Embryonic facial prominence (tissue), 1 donor: Measurements from ENCODE around the gene GDAP1L1.
"Not testable (repeated sequence)": the region's sequence is repeated elsewhere in the genome, so short reads cannot be mapped to it uniquely, and the experiment has no call there.

Experiments used
- DNase-seq: peaks from one replicate; pipeline ENCODE4 v3.0.0-alpha.2; 2016; ENCODE audit errors: extremely low spot score

GDAP1L1 gene

DNA sequence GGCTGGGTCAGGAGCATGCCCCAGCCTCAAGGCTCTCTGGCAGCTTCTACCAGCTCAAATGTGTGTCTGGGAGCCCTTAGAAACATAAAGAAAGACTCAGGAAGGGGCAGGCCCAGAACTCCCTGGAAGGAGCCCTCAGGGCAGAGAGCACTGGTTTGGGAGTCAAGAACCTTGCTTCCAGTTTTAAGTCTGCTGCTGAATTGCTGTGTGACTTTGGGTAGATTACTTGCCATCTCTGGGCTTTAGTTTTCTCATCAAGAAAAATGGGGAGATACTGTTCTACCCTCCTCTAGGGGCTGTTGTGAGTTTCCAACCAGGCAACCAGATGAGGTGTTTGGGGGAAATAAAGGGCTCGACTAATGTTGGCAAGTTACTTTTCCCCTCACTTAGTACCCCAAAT, 8.8 kb downstream of the GDAP1L1 start:
- no peak for DNase-seq

- no peak for DNase-seq
Measured at GRCh38 chr20:44256961-44257360, 9.9 kb downstream of the GDAP1L1 start.

DNA sequence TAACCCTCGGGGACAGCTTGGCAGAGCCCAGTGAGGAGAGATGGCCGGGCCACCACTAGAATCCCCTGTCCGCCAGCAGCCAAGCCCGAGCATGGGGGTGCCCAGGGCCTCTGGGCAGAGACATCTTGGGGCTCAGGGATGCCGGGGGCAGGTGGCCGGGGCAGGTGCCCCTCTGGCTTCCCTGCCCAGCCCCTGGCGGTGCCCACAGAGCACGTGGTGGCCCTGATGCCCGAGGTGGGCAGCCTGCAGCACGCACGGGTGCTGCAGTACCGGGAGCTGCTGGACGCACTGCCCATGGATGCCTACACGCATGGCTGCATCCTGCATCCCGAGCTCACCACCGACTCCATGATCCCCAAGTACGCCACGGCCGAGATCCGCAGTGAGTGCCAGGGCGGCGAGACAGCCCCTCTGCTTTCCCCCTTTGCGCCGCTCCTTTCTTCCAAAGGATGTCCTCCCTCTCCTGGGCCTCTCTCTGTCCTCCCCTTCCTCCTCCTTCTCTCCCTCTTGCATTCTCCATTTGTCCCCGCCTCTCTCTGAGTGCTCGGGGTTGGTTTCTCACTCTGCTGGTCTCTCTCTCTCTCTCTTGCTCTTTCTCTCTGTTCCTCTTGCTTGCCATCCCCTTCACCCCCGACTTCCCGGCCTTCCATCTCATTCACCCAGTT, 11.2 kb downstream of the GDAP1L1 start:
- DNase-seq: no peak

DNA sequence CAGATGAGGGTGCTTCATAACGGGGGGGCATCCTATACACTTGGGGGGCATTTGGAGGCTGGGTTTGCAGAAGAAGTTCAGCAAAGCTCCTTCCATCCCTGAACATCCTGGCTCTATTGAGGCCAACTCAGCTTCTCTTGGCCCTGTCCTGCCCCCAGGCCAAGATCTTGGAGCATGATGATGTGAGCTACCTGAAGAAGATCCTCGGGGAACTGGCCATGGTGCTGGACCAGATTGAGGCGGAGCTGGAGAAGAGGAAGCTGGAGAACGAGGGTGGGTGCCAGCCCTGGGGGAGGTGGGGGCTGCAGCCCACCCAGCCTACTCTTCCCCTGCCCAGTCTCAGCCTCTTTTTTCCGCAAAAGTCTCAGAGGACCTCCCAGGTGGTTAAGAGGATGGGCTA, 17.2 kb downstream of the GDAP1L1 start:
- no peak for DNase-seq

GRCh38 chr20:44268802-44269201, 21.7 kb downstream of the GDAP1L1 start:
- no peak for DNase-seq

DNA sequence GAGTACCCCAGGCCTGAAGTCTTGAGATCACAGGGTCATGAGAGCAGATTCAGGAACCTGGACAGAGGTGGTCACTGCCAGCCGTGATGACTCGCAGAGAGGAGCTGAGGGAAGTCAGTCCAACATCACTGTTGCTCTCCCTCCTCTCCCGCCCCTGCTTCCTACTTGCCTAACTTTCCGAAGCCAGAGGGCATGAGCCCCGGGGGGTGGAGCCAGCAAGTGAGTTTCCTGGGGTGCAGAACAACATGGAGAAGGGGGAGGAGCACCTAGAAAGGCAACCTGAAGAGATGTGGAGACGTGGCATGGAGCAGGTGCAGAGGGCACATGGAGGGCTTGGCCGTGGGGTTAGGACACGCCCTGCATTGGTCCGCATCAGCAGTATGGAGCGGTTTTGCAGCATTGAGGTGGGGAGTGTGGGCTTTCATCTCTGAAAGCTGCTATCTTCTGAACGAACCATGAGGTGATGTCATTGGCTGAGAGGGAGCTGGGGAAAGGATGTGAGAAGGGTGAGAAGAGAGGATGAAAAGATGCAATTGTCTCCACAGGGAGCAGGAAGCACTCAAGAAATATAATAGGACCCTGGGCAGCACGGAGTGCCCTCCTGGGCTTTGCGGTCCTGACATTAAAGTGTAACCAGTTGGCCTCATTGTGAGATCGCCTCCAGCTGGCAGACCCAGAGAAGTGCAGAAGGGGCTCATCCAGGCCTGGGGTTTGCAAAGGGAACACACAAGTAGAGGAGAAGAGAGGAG, 25.0 kb downstream of the GDAP1L1 start:
- DNase-seq: no peak

DNA sequence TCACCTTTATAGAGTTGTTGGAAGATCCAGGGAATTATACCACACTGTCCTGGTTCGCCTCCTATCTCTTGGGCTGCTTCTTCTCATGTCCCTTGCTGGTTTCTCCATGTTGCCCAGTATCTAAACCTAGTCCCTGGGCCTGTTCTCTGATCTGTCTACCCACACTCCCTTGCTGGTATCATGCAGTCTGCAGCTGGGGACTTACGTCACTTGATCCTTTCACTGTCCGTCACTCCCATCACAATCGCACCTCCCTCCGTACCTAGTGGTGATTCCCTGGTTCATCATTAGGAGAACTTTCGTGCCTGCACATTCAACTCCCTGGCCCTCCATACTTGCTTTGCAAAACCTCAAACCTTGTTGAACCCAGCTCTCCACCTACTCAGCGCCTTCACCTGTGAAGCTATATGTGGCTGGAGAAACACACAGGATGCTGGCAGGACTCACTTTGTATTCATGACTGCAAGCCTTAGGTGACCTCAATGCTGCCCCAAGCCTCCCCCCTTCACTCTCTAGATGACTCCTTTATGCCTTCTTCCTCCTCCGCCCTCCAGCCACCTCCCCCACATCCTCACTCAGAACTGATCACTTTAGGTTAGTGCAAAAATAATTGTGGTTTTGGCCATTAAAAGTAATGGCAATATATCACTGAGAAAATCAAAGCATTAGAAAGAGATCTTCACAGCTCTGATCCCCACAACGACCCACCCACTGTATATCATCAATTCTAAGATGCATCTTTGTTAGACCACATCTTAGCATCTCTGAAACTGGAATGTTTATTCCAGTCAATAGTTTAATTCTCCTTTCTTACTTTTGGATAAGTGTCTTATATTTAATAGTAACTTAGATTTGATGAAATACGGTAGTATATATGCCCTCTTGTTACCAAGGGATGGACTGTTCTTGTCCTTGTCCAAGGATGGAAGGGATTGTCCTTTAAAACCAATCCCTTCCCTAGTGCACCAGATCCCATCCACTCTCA, 26.4 kb downstream of the GDAP1L1 start:
- DNase-seq: no peak

GRCh38 chr20:44274303-44275017, 27.4 kb downstream of the GDAP1L1 start:
- no peak for DNase-seq

- DNase-seq: no peak
Measured at GRCh38 chr20:44279228-44279627, 32.1 kb downstream of the GDAP1L1 start.

GRCh38 chr20:44280387-44280786, 33.3 kb downstream of the GDAP1L1 start:
- DNase-seq: no peak

GRCh38 chr20:44282192-44282591, 35.1 kb downstream of the GDAP1L1 start:
- no peak for DNase-seq

DNA sequence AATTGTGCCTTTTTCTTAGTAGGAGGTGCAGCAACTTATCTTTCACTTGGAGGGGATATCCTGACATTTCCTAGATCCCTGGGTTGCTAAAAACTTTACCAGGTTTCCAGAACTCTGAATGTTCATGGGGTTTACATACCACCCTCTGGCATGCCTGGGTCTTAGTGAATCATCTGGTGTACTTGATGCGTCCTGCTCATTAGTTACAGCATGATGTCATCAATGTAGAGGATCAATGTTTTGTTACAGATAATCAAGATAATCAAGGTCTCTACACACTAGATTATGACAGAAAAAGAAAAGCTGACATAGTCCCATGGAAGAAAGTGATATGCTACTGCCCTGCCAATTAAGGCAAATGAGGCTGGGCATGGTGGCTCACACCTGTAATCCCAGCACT, 36.9 kb downstream of the GDAP1L1 start:
- no peak for DNase-seq

DNA sequence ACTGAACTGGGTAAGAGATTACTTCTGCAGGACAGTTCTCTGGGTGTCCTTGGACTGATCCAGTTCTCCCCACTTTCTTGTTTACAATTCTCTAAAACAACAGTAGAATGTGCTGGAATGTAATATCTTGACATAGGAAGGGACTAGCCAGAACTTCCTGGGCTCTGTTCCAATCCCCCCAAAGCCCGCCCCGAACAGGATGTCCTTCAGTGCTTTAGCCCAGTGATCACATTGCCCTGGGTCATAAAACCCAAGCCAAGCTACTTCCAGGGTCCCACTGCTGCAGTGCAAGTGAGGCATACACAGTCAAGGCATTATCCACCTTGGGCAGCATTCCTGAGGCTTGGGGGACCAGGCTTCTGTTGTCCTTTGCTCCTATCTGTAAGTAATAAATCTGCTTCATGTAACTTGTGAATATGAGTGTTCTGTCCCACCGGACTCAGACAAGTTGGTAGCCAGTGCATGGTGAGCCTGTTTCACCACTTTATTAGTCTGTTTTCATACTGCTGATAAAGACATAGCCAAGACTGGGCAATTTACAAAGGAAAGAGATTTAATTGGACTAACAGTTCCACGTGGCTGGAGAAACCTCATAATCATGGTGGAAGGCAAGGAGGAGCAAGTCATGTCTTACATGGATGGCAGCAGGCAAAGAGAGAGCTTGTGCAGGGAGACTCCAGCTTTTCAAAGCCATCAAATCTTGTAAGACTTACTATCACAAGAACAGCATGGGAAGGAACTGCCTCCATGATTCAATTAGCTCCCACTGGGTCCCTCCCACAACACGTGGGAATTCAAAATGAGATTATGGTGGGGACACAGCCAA, 40.4 kb downstream of the GDAP1L1 start:
- no peak for DNase-seq

DNA sequence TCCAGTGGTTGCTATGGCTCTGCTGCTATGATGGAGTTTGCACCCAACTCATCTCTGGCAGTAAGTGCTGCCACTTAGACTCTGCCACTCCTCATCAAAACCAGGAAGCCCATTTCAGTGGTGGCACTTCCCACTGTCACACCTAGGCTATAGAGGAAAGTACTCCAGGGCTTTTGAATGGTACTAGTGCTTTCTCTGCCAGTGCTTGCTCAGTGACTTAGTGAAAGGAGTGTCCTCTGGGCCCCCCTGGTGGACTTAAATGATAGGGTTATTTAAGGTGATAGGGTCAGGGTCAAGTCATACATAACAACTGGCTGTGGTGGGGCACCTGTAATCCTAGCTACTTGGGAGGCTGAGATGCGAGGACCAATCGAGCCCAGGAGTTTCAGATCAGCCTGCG, 41.1 kb downstream of the GDAP1L1 start:
- DNase-seq: no peak

GRCh38 chr20:44291754-44292153, 44.6 kb downstream of the GDAP1L1 start:
- DNase-seq: no peak

DNA sequence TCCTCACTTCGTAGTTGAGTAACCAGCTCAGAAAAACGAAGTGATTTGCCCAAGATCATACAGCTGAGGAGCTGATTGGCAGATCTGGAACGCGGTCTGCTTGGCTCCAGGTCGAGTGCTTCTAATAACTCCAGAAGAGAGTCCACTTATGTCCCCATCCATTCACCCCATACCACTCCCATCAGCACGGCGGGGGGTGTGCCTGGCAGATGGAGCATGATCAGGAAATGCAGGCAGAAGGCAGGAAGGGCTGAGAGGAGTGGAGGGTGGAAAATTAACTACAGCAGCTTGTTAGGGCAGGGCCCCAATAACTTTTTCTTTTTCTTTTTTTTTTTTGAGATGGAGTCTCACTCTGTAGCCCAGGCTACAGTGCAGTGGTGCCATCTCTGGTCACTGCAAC, 48.9 kb downstream of the GDAP1L1 start:
- no peak for DNase-seq

DNA sequence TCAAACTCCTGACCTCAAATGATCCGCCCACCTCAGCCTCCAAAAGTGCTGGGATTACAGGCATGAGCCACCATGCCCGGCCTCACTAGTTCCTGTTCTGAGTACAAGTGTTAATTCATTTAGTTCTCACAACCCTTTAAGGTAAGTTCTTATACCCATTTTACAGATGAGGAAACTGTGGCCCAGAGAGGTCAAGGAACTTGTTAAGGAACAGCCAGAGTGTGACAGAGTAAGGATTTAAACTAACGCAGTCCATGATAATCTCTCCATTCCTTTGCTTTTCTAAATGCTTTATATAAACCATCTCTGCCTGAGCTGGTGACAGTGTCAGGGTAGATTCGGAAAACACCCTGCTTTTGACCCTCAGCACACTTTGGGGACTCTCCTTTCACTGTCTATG, 50.6 kb downstream of the GDAP1L1 start:
- no peak for DNase-seq

DNA sequence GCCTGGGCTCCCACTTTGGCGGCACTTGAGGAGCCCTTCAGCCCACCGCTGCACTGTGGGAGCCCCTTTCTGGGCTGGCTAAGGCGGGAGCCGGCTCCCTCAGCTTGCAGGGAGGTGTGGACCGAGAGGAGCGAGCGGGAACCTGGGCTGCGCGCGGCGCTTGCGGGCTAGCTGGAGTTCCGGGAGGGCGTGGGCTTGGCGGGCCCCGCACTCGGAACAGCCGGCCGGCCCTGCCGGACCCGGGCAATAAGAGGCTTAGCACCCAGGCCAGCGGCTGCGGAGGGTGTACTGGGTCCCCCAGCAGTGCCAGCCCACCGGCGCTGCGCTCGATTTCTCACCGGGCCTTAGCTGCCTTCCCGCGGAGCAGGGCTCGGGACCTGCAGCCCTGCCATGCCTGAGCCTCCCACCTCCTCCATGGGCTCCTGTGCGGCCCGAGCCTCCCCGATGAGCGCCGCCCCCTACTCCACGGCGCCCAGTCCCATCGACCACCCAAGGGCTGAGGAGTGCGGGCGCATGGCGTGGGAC, 52.0 kb downstream of the GDAP1L1 start:
- DNase-seq: not testable (repeated sequence)

DNA sequence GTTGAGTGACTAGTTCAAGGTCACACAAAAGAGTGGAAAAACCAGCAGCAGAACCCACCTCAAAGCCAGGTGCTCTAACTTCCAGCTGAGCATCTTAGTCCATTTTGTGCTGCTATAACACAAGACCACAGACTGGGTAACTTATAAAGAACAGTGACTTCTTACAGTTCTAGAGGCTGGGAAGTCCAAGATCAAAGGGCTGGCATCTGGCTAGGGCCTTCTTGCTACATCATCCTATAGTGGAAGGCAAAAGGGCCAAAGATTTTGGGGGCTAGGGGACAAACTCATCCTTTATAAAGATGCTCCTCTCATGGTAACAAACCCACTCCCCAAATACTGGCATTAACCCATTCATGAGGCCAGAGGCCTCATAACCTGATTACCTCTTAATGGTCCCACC, 54.2 kb downstream of the GDAP1L1 start:
- DNase-seq: no peak

- no peak for DNase-seq
Measured at GRCh38 chr20:44302026-44302669, 55.0 kb downstream of the GDAP1L1 start.
